Small intestine (tissue), 7 donors: ENCODE results near the gene MYBL2. TPM values are rescaled to one million over a fixed set of nuclear protein-coding genes. Genes with fewer than 3 reads are reported as not detected.
A peak's percentile ranks its signal among the peaks of the same experiment; 100 is the strongest.

Experiments
- DNase-seq, 2 donors: peaks; one replicate each; pipeline versions ENCODE4 v3.0.0 to v3.0.0-alpha.2; 2013
- FAIRE-seq: peaks from 2 replicates; lab custom pipeline; 2012; peaks lifted over from hg19 to GRCh38; lab: Jason Lieb, UNC
- H3K27ac ChIP-seq, 3 donors: one replicate each; pipeline ENCODE4 v1.5.1; 2013; ENCODE audit warnings: low read length in 2 of 3, mild to moderate bottlenecking in 2 of 3, control low read depth in 1 of 3, inconsistent platforms in 1 of 3, low read depth in 1 of 3, moderate library complexity in 1 of 3
- H3K27me3 ChIP-seq, 3 donors: one replicate each; pipeline ENCODE4 v1.6.1; 2013; ENCODE audit warnings: low read length in 3 of 3, inconsistent platforms in 1 of 3; ENCODE audit not compliant: control insufficient read depth in 3 of 3, insufficient read depth in 3 of 3
- H3K36me3 ChIP-seq, 3 donors: one replicate each; pipeline ENCODE4 v1.6.1; 2013; ENCODE audit warnings: low read length in 3 of 3, inconsistent platforms in 1 of 3, low read depth in 1 of 3, mild to moderate bottlenecking in 1 of 3, moderate library complexity in 1 of 3; ENCODE audit not compliant: control insufficient read depth in 3 of 3, insufficient read depth in 2 of 3
- H3K4me1 ChIP-seq, 3 donors: one replicate each; pipeline ENCODE4 v1.6.1; 2013; ENCODE audit warnings: low read length in 2 of 3, inconsistent platforms in 1 of 3, low read depth in 1 of 3, mild to moderate bottlenecking in 1 of 3, moderate library complexity in 1 of 3; ENCODE audit not compliant: control insufficient read depth in 3 of 3, insufficient read depth in 2 of 3
- H3K4me3 ChIP-seq, 3 donors: one replicate each; pipeline ENCODE4 v1.5.1; 2013; ENCODE audit warnings: low read length in 3 of 3, control low read depth in 1 of 3, inconsistent platforms in 1 of 3, low read depth in 1 of 3, mild to moderate bottlenecking in 1 of 3, moderate library complexity in 1 of 3
- H3K9me3 ChIP-seq, 2 donors: one replicate each; pipeline ENCODE4 v1.6.1; 2013; ENCODE audit warnings: low read depth in 1 of 2, low read length in 1 of 2; ENCODE audit not compliant: control insufficient read depth in 2 of 2, insufficient read depth in 1 of 2
- WGBS, 3 donors: extraction: QIAGEN DNeasy Blood & Tissue Kit; methylation state at CpG; one replicate each; pipeline ENCODE4 v1.1.7; 2013; 5-methylcytosine and 5-hydroxymethylcytosine counted together
- polyA plus RNA-seq, 4 donors: library from polyadenylated mRNA; stranded (reverse) in 3 of 4; unstranded in 1 of 4; fragments of 200-250 nt in 3 of 4; fragments of 120-200 nt in 1 of 4; gene quantifications; one replicate each; pipeline versions ENCODE4 v1.2.1 to v1.2.3, GENCODE V29; 2013
- donor health status: healthy with polysubstance abuse.
- donor health status: control.
- donor health status: control.
- donor health status: Bipolar disorder and iron deficiency.
- donor health status: healthy.

Gene MYBL2
- polyA plus RNA-seq, 4 donors, result 1.9 to 36.9 (median 7.4) TPM

DNA sequence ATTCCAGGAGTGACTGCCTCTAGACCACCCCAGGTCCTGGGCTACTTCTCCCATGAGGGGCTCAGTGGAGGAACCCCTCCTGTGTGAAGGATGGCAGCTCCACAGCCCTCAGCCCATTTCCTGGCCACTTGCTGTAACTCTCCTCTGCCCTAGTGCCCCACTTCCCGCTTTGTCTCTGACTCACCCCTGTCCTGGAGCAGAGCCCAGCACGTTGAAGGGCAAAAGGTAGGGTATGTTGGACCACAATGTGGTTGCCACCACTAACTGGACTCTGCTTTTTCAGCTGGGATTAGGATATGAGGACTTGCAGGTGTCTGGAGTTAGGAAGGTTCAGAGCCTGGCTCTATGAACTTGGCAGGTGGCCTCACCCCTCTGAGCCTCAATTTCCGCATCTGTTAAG lies 2.4 kb downstream of the MYBL2 start:
- FAIRE-seq (no peak), DNase-seq (peak in 1 of 2 donors; percentile 61)
- peaks cover 3 to 6% (median 6%) of the 10 kb centered on the region in 3 donors for H3K4me1 ChIP-seq
- no peaks in the 10 kb centered on the region for H3K9me3 ChIP-seq
- 52 to 84% (median 65%) methylated on average over 3 of the region's 3 CpGs for WGBS, 3 donors
- H3K4me3 ChIP-seq, result no peak overlapping the region
- H3K27ac ChIP-seq, result no peak overlapping the region
- H3K27me3 ChIP-seq, result peaks cover 0 to 5% (median 3%) of the 10 kb centered on the region in 3 donors
- H3K36me3 ChIP-seq, result peaks cover 0 to 5% (median 0%) of the 10 kb centered on the region in 3 donors

- Histone ChIP-seq H3K4me3 (no peak overlapping the region), H3K36me3 (peaks cover 0 to 5% (median 0%) of the 10 kb centered on the region in 3 donors), H3K27me3 (peaks cover 0 to 5% (median 3%) of the 10 kb centered on the region in 3 donors), H3K4me1 (peaks cover 3 to 6% (median 6%) of the 10 kb centered on the region in 3 donors), H3K27ac (no peak overlapping the region), H3K9me3 (no peaks in the 10 kb centered on the region)
- 86 to 94% (median 89%) methylated on average over 2 of the region's 2 CpGs for WGBS, 3 donors
- DNase-seq (no peak), FAIRE-seq (no peak)
Measured at GRCh38 chr20:43670423-43670822, 3.5 kb downstream of the MYBL2 start.

DNA sequence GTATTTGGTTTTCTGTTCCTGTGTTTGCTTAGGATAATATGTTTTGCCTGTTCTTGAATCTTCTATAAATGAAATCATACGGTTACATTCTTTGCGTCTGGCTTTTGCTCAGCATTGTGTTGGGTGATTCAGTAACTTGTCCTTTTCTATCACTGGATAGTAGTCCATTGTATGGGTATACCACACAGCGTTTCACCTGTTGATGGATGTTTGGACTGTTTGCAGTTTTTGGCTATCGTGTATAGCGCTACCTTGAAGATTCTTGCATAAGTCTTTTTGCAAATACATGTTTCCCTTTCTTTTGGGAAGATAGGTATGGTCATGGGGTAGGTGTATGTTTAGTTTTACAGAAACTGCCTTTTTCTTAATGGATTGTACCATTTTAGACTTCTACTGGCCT lies 9.5 kb downstream of the MYBL2 start:
- DNase-seq (no peak), FAIRE-seq (no peak)
- no peaks in the 10 kb centered on the region for H3K27me3 ChIP-seq
- H3K36me3 ChIP-seq, result peaks cover 0 to 5% (median 0%) of the 10 kb centered on the region in 3 donors
- H3K4me3 ChIP-seq, result no peak overlapping the region
- no peak overlapping the region for H3K27ac ChIP-seq
- H3K9me3 ChIP-seq, result no peaks in the 10 kb centered on the region
- 94 to 95% (median 95%) methylated on average over 5 of the region's 5 CpGs for WGBS, 3 donors
- no peaks in the 10 kb centered on the region for H3K4me1 ChIP-seq

- no peaks in the 10 kb centered on the region for H3K9me3 ChIP-seq
- H3K27me3 ChIP-seq, result no peaks in the 10 kb centered on the region
- no peaks in the 10 kb centered on the region for H3K4me1 ChIP-seq
- H3K27ac ChIP-seq, result peak overlapping the region in 1 of 3 donors; percentile 86
- FAIRE-seq, result no peak
- peaks cover 0 to 2% (median 0%) of the 10 kb centered on the region in 3 donors for H3K36me3 ChIP-seq
- no peak for DNase-seq
- H3K4me3 ChIP-seq, result no peak overlapping the region
- WGBS, 3 donors, result 86 to 88% (median 88%) methylated on average over 7 of the region's 7 CpGs
Measured at GRCh38 chr20:43680981-43681380, 14.1 kb downstream of the MYBL2 start.

GRCh38 chr20:43681468-43681942 lies 14.6 kb downstream of the MYBL2 start:
- DNase-seq (no peak), FAIRE-seq (no peak)
- Histone ChIP-seq H3K9me3 (no peaks in the 10 kb centered on the region), H3K4me1 (no peaks in the 10 kb centered on the region), H3K36me3 (peaks cover 0 to 2% (median 0%) of the 10 kb centered on the region in 3 donors), H3K27me3 (no peaks in the 10 kb centered on the region), H3K4me3 (no peak overlapping the region), H3K27ac (peak overlapping the region in 1 of 3 donors; percentile 86)
- WGBS, 3 donors, result 70 to 83% (median 82%) methylated on average over 8 of the region's 8 CpGs

GRCh38 chr20:43681991-43682410 lies 15.1 kb downstream of the MYBL2 start:
- no peak overlapping the region for H3K4me3 ChIP-seq
- peaks cover 0 to 2% (median 0%) of the 10 kb centered on the region in 3 donors for H3K36me3 ChIP-seq
- no peaks in the 10 kb centered on the region for H3K27me3 ChIP-seq
- 49 to 64% (median 64%) methylated on average over 2 of the region's 2 CpGs for WGBS, 3 donors
- H3K27ac ChIP-seq, result peak overlapping the region in 1 of 3 donors; percentile 86
- no peaks in the 10 kb centered on the region for H3K9me3 ChIP-seq
- FAIRE-seq (no peak), DNase-seq (no peak)
- H3K4me1 ChIP-seq, result no peaks in the 10 kb centered on the region

DNA sequence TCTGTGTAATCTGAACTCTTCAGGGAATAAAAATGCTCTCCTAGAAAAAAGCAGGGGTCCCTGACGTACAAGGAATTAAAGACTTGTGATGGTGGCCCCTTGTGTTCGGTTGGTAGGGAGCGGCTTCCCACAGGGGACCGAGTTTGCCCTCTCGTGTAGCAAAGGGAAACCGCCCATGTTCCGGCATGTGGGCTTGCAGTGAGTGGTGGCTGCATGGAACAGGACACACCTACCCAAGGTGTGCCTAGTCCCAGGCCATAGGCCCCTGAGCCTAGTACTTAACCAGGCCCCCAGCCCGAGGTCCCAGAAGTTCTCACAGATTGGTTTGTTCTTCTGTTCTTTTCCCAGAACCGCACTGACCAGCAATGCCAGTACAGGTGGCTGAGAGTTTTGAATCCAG lies 15.5 kb downstream of the MYBL2 start:
- H3K9me3 ChIP-seq, result no peaks in the 10 kb centered on the region
- DNase-seq (no peak), FAIRE-seq (no peak)
- H3K4me3 ChIP-seq, result no peak overlapping the region
- H3K4me1 ChIP-seq, result no peaks in the 10 kb centered on the region
- H3K36me3 ChIP-seq, result peaks cover 0 to 2% (median 0%) of the 10 kb centered on the region in 3 donors
- no peaks in the 10 kb centered on the region for H3K27me3 ChIP-seq
- peak overlapping the region in 1 of 3 donors; percentile 83 for H3K27ac ChIP-seq
- 93 to 98% (median 96%) methylated on average over 9 of the region's 9 CpGs for WGBS, 3 donors

DNA sequence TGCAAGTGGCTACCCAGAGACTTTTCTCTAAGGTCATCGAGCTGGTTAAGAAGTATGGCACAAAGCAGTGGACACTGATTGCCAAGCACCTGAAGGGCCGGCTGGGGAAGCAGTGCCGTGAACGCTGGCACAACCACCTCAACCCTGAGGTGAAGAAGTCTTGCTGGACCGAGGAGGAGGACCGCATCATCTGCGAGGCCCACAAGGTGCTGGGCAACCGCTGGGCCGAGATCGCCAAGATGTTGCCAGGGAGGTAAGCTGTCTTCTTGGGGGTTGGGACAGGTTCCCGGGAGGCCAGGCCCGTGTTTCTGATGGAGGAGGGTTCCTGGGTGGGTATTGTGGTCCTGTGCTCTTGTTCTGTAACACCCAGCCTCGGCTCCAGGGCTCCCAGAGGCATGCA lies 19.9 kb downstream of the MYBL2 start:
- Histone ChIP-seq H3K4me3 (no peak overlapping the region), H3K36me3 (peaks cover 0 to 2% (median 0%) of the 10 kb centered on the region in 3 donors), H3K27me3 (no peaks in the 10 kb centered on the region), H3K9me3 (no peaks in the 10 kb centered on the region), H3K4me1 (no peaks in the 10 kb centered on the region), H3K27ac (no peak overlapping the region)
- FAIRE-seq (no peak), DNase-seq (no peak)
- WGBS, 3 donors, result 94 to 96% (median 95%) methylated on average over 13 of the region's 13 CpGs

DNA sequence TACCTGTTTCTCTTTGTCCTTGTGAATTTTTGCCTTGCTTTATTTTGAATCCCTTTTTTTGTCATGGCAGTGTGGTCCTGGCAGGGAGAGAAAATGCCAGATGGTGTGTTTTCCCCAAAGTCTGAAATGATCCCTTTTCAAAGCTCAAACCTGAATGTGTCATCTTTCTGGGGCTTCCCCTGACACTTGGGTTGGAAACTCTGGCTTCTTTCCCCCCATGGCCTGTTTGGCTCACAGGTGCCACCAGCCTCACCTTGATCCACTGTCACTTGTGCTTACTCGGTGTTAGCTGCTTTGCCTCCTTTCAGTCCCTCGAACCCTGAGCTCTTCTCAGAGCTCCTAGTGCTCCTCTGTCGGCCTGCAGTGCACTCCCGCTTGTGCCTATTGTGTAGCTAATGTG lies 22.3 kb downstream of the MYBL2 start:
- no peak for DNase-seq

More for the DNA sequence above, 22.3 kb downstream of the MYBL2 start:
- Histone ChIP-seq H3K27ac (no peak overlapping the region), H3K9me3 (no peaks in the 10 kb centered on the region), H3K4me1 (no peaks in the 10 kb centered on the region), H3K36me3 (no peaks in the 10 kb centered on the region), H3K27me3 (no peaks in the 10 kb centered on the region), H3K4me3 (no peak overlapping the region)
- no peak for FAIRE-seq
- WGBS, 3 donors, result 86 to 94% (median 89%) methylated on average over 4 of the region's 4 CpGs
